Measurements from ENCODE around the gene ECE1.

The ECE1 gene

GRCh38 chr1:21270086-21270689, 20.1 kb downstream of the ECE1 start:
- Histone ChIP-seq H3K27ac (replicated peaks) (no peak overlapping the region), H3K4me3 (replicated peaks; ENCODE audit: insufficient read depth, low read length) (no peak overlapping the region), H3K27me3 (ENCODE audit: insufficient read depth, poor library complexity, severe bottlenecking) (no peaks in the 10 kb centered on the region)
- TF ChIP-seq SPI1 (IDR thresholded peaks at IDR 0.05; ENCODE audit: borderline replicate concordance, low read depth) (no peak), GABPA (IDR thresholded peaks at IDR 0.05; ENCODE audit: low read depth) (no peak), POLR2AphosphoS5 (IDR thresholded peaks at IDR 0.05; ENCODE audit: low read depth) (no peak), REST (IDR thresholded peaks at IDR 0.05; ENCODE audit: insufficient replicate concordance, low read depth) (no peak)
- TF ChIP-seq, protein P1, sequence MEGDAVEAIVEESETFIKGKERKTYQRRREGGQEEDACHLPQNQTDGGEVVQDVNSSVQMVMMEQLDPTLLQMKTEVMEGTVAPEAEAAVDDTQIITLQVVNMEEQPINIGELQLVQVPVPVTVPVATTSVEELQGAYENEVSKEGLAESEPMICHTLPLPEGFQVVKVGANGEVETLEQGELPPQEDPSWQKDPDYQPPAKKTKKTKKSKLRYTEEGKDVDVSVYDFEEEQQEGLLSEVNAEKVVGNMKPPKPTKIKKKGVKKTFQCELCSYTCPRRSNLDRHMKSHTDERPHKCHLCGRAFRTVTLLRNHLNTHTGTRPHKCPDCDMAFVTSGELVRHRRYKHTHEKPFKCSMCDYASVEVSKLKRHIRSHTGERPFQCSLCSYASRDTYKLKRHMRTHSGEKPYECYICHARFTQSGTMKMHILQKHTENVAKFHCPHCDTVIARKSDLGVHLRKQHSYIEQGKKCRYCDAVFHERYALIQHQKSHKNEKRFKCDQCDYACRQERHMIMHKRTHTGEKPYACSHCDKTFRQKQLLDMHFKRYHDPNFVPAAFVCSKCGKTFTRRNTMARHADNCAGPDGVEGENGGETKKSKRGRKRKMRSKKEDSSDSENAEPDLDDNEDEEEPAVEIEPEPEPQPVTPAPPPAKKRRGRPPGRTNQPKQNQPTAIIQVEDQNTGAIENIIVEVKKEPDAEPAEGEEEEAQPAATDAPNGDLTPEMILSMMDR (IDR thresholded peaks at IDR 0.05; ENCODE audit: insufficient read depth, low read length), result peak; percentile 98
- DNase-seq (ENCODE audit: low read depth in 1 of 2, low spot score in 1 of 2), result peak; percentile 58 to 76

- TF ChIP-seq SPI1 (IDR thresholded peaks at IDR 0.05; ENCODE audit: borderline replicate concordance, low read depth) (no peak), GABPA (IDR thresholded peaks at IDR 0.05; ENCODE audit: low read depth) (no peak), POLR2AphosphoS5 (IDR thresholded peaks at IDR 0.05; ENCODE audit: low read depth) (no peak), REST (IDR thresholded peaks at IDR 0.05; ENCODE audit: insufficient replicate concordance, low read depth) (no peak)
- TF ChIP-seq, protein P1 (IDR thresholded peaks at IDR 0.05; ENCODE audit: insufficient read depth, low read length), result no peak
- DNase-seq (ENCODE audit: low read depth in 1 of 2, low spot score in 1 of 2), result no peak
- H3K4me3 ChIP-seq (replicated peaks; ENCODE audit: insufficient read depth, low read length), result no peak overlapping the region
- H3K27ac ChIP-seq (replicated peaks), result no peak overlapping the region
- H3K27me3 ChIP-seq (ENCODE audit: insufficient read depth, poor library complexity, severe bottlenecking), result peaks cover 2% of the 10 kb centered on the region
Measured at GRCh38 chr1:21269461-21270085, 20.7 kb downstream of the ECE1 start.

- Histone ChIP-seq H3K27me3 (ENCODE audit: insufficient read depth, poor library complexity, severe bottlenecking) (peaks cover 2% of the 10 kb centered on the region), H3K27ac (replicated peaks) (no peak overlapping the region), H3K4me3 (replicated peaks; ENCODE audit: insufficient read depth, low read length) (no peak overlapping the region)
- TF ChIP-seq POLR2AphosphoS5 (IDR thresholded peaks at IDR 0.05; ENCODE audit: low read depth) (no peak), GABPA (IDR thresholded peaks at IDR 0.05; ENCODE audit: low read depth) (no peak), REST (IDR thresholded peaks at IDR 0.05; ENCODE audit: insufficient replicate concordance, low read depth) (no peak), SPI1 (IDR thresholded peaks at IDR 0.05; ENCODE audit: borderline replicate concordance, low read depth) (no peak)
- TF ChIP-seq, protein P1 (IDR thresholded peaks at IDR 0.05; ENCODE audit: insufficient read depth, low read length), result no peak
- no peak for DNase-seq (ENCODE audit: low read depth in 1 of 2, low spot score in 1 of 2)
Measured at GRCh38 chr1:21268281-21269239, 21.7 kb downstream of the ECE1 start.

Measured in HL-60 (cell line).